ENCODE results near the gene CACNB2.

The CACNB2 gene

GRCh38 chr10:18224626-18225445 is 84.6 kb downstream of the CACNB2 start:
- in situ Hi-C loops (cut with MboI; ENCODE audit: low sequenced_read_pairs), result loop anchor here (25.0 kb wide), 1 partner anchor 613 kb away; the partner anchor contains the start of gene HACD1

- in situ Hi-C loops (cut with MboI; ENCODE audit: low sequenced_read_pairs), result loop anchor here (25.0 kb wide), 1 partner anchor 614 kb away; the partner anchor contains the start of gene HACD1
These were observed 86.1 kb downstream of the CACNB2 start for GRCh38 chr10:18226336-18226735.

- in situ Hi-C loops (cut with MboI; ENCODE audit: low sequenced_read_pairs), result loop anchor here (25.0 kb wide), 1 partner anchor 618 kb away; the partner anchor contains the start of gene HACD1
These were observed 89.6 kb downstream of the CACNB2 start for GRCh38 chr10:18229826-18230225.

DNA sequence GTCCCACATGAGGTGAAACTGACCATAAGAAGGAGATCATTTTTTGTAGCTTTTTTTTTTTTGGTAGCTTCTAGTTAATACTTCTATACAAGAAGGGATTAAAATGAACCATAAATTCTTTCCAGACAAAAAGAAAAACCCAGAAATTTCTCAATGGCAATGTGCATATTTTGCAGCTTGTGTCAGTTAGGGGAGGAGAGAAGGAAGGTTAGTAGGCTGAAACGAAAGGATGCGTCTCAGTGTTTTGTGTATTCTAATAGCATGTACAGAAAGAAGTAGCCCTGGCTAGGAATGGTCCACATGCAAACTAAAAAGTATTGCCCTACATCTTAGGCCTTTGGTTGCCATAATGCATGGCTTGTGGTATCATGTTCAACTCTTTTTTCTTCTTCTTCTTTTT is 90.6 kb downstream of the CACNB2 start:
- in situ Hi-C loops (cut with MboI; ENCODE audit: low sequenced_read_pairs), result loop anchor here (25.0 kb wide), 1 partner anchor 618 kb away; the partner anchor contains the start of gene HACD1

DNA sequence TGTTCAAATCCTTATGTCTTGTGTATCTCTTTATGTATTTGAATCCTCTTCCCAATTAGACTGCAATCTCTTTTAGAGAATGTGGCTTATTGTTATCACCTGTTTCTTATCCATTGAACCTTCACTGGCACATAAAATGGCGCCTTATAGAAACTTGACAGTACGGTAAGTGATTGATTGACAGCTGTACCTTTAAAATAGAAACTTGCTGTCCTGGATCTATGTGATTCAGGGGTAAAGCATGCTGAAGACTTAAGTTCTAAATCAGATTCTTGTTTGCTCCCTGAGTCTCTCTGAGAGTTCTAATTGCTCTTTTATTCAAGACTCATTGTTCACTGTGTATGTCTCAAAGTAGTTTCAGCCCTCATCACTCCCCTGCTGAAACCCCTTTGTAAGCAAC is 91.3 kb downstream of the CACNB2 start:
- in situ Hi-C loops (cut with MboI; ENCODE audit: low sequenced_read_pairs), result loop anchor here (25.0 kb wide), 1 partner anchor 619 kb away; the partner anchor contains the start of gene HACD1

DNA sequence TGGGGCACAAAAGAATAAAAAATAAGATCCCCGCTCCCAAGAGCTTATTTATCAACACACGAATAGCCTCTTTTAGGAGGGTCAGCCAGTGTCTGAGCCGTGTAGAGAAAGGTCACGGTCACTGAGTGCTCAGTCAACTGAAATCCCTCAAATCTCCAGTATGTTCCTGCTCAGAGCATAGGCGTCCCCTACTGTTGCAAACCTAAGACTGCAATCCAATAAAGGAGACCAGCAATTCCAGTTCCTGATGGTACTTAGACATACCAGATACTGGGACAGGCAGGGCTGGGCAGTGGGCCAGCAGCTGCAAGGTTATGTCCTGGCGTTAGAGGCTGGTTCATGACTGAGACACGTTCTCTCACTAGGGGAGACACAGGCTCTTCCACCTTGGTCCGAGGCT is 93.6 kb downstream of the CACNB2 start:
- in situ Hi-C loops (cut with MboI; ENCODE audit: low sequenced_read_pairs), result loop anchor here (25.0 kb wide), 1 partner anchor 621 kb away; the partner anchor contains the start of gene HACD1

DNA sequence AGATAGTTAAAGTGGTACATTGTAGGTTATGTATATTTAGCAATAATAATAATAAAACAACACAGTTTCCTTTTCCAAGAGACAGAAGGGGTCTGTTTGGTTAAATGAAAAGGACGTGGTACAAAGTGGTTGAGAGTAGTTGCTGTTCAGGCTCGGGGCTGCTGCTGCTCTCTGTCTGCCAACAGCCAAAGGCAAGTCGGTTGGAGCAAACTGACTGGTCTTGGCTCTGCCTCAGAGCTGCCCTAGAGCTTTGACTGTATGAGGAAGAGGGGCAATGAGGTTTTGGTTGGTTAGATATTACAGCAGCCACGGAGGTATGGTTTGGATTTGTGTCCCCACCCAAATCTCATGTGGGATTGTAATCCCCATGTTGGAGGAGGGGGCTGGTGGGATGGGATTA is 95.3 kb downstream of the CACNB2 start:
- in situ Hi-C loops (cut with MboI; ENCODE audit: low sequenced_read_pairs), result loop anchor here (25.0 kb wide), 1 partner anchor 623 kb away; the partner anchor contains the start of gene HACD1

- in situ Hi-C loops (cut with MboI; ENCODE audit: low sequenced_read_pairs), result loop anchor here (25.0 kb wide), 1 partner anchor 624 kb away; the partner anchor contains the start of gene HACD1
These were observed 96.5 kb downstream of the CACNB2 start for GRCh38 chr10:18236756-18237155.

- in situ Hi-C loops (cut with MboI; ENCODE audit: low sequenced_read_pairs), result loop anchor here (25.0 kb wide), 1 partner anchor 627 kb away; the partner anchor contains the start of gene HACD1
These were observed 98.8 kb downstream of the CACNB2 start for GRCh38 chr10:18238870-18239485.

GRCh38 chr10:18240185-18240882 is 100.1 kb downstream of the CACNB2 start:
- in situ Hi-C loops (cut with MboI; ENCODE audit: low sequenced_read_pairs), result loop anchor here (25.0 kb wide), 1 partner anchor 628 kb away; the partner anchor contains the start of gene HACD1

DNA sequence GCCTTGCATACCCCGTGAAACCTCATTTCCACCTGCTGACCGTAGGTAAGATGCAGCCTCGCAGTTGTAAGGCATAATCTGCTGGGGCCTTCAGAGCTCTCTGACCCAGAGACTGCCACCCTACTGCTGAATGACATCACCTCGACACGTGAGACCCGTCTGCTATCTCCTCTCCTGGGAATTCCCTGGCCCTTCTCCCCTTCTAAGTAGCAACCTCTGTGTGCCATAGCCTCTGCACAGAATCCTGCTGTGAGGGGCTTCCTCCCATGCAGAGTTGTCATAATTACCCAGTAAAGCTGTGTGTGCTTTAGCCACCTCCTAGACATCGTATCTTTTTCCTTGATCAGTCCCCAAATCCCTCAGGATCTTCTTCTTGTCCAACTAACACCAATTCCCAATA is 106.7 kb downstream of the CACNB2 start:
- in situ Hi-C loops (cut with MboI; ENCODE audit: low sequenced_read_pairs), result loop anchor here (25.0 kb wide), 1 partner anchor 635 kb away; the partner anchor contains the start of gene HACD1

- in situ Hi-C loops (cut with MboI; ENCODE audit: low sequenced_read_pairs), result no loop called here
These were observed 111.9 kb downstream of the CACNB2 start for GRCh38 chr10:18252086-18252485.

DNA sequence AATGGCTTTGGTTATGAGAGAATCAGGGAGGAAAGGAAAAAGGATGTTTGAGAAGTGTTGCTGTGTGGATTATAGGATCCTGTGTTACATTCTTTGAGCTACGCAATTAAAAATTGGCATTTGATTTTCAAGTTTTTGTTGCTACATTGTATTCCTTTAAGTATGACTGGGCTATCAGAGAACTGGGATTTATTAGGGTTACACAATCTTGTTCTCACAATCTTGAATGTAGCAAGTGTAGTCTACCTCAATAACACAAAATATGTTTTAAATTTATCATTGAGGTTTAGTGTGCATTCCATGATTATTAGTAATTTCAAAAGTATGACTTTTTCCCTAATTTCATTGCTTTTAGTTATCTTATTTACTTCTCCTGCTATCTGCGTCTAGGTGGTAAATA is 113.9 kb downstream of the CACNB2 start:
- in situ Hi-C loops (cut with MboI; ENCODE audit: low sequenced_read_pairs), result no loop called here

GRCh38 chr10:18254692-18255091 is 114.5 kb downstream of the CACNB2 start:
- in situ Hi-C loops (cut with MboI; ENCODE audit: low sequenced_read_pairs), result no loop called here

- in situ Hi-C loops (cut with MboI; ENCODE audit: low sequenced_read_pairs), result no loop called here
These were observed 120.2 kb downstream of the CACNB2 start for GRCh38 chr10:18260310-18260922.

DNA sequence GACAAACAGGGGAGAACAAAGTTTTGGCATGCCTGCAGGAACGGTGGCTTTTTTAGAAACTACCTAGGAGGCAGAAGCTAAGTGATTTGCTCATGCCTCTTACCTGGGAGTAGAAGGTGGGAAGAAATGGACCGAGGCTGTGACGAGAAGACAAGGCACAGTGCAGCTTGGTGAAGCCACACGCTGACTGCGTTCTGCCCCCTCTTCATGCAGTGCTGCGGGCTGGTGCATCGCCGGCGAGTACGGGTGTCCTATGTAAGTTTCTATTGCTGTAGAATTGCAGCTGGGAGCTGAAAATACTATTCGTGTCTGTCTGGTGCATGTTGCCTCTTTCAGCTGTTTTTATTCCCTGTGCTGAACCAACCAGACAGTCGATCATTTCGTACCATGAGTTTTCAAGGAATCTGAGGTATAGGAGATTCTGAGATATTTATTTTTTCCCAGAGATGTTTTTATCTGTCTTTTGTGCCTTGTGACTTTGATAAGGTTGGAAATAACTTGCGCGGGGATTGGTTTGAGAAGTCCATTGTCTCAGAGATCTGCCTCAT is 120.9 kb downstream of the CACNB2 start:
- in situ Hi-C loops (cut with MboI; ENCODE audit: low sequenced_read_pairs), result no loop called here

GRCh38 chr10:18261768-18262231 is 121.6 kb downstream of the CACNB2 start:
- in situ Hi-C loops (cut with MboI; ENCODE audit: low sequenced_read_pairs), result no loop called here

- in situ Hi-C loops (cut with MboI; ENCODE audit: low sequenced_read_pairs), result no loop called here
These were observed 124.3 kb downstream of the CACNB2 start for GRCh38 chr10:18264466-18265050.

DNA sequence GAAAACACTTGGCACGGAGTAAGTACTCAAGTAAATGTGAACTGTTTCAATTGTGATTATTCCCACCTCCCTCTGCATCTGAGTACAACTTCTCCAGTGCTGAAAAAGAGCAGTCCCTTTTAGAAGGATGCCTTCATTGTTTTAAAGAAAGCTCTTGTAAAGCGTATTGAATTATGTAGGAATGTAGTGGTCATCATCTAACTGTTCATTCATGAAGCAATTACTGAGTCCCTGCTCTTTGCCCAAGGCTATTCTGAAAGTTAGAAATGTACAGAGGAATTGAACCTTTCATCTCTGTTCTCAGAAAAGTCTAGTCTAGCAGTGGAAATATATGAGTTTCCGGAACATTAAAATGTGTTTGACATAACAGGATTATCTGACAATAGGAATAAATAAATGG is 127.8 kb downstream of the CACNB2 start:
- in situ Hi-C loops (cut with MboI; ENCODE audit: low sequenced_read_pairs), result no loop called here

DNA sequence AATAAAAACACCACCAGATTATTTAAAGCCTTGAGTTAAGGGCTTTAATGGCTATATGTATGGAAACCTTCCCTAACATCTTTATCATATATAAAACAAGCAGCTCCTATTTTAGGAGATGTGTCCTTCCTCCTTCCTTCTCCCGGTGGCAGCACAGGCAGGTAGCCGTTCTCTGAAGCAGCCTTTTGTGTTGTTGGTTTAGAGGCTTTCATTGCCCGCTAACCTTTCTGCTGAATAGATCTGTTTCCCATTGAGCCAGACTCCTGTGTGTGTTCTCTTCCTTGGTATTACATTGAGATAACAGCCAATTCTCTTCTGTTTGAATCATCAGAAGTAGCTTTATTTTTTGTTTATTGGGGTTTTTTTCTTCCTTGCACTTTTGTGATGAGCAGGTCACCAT is 131.3 kb downstream of the CACNB2 start:
- in situ Hi-C loops (cut with MboI; ENCODE audit: low sequenced_read_pairs), result no loop called here
